Activated T-helper 9 cell treated with anti-CD3 and anti-CD28 coated beads, Interleukin-2, amount 50 U/mL, for 16 hours (primary cell): ENCODE results near the gene ADAMTS18.

Experiments used
- DNase-seq: peaks from one replicate; pipeline ENCODE4 v3.0.0-alpha.2; 2020; ENCODE audit warnings: low read depth

Gene ADAMTS18

DNA sequence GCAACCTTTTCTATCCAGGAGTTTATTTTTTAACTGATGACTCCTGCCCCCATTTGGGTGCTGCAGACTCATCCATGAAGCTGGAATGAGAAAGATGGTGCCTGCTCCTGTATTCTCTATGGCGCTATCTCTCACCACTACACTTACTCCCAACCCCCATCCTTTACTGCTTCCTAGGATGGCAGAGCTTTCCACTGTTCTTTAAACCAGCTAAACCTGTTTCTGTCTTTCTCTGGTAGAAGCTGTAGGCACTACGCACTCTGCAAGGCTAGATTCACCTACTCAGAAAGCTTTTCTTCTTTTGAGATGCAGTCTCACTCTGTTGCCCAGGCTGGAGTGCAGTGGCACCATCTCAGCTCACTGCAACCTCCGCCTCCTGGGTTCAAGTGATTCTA, 47.0 kb downstream of the ADAMTS18 start:
- DNase-seq: no peak

DNA sequence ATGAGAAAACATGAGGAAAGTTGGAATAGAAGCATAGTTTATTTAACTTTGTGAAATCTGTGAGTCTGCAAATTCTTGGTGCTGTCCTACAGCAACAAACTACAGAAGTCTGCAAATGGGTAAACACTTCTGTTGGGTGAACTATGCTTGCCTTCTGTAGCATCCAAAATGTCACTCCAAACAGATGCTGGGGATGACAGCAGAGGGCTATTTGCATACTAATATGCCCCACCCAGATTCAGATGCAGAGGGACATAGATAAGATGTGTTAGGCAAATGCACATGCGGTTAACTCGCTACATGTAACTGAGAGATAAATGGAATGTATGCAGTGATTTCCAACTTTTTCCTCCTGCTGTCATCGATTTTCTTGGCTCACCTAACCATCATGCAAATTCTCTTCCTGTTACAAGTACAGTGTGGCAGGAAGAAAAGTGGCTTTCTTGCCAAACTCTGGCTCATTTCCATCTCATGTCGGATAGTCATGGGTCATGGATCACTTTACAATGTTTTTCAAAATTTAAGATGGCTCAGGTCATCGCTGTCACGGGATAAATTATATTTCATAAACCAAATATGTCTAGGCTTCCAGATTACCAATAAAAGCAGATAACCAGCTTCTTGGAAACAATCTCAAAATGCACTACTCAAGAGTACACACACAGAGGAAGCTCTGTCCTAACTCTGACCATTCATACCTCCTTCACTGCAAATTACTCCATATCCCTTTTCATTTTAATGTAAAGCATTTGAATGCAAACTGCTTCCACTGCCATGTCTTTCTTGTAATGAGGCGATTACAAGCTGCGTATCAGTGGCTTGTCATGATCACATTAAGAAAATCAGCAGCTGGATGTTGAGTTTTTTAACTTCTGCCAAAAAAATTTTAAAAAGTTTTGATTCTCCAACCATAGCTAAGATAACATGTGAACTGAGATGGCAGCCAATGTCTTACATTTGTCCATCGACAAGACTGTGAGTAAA, 47.7 kb downstream of the ADAMTS18 start:
- no peak for DNase-seq

GRCh38 chr16:77385481-77385880, 49.4 kb downstream of the ADAMTS18 start:
- no peak for DNase-seq

- no peak for DNase-seq
These were observed 51.1 kb downstream of the ADAMTS18 start for GRCh38 chr16:77383606-77384187.

GRCh38 chr16:77376358-77376757, 58.5 kb downstream of the ADAMTS18 start:
- no peak for DNase-seq

- DNase-seq: no peak
These were observed 59.4 kb downstream of the ADAMTS18 start for GRCh38 chr16:77375396-77375795.

GRCh38 chr16:77374384-77374783, 60.5 kb downstream of the ADAMTS18 start:
- DNase-seq: no peak

DNA sequence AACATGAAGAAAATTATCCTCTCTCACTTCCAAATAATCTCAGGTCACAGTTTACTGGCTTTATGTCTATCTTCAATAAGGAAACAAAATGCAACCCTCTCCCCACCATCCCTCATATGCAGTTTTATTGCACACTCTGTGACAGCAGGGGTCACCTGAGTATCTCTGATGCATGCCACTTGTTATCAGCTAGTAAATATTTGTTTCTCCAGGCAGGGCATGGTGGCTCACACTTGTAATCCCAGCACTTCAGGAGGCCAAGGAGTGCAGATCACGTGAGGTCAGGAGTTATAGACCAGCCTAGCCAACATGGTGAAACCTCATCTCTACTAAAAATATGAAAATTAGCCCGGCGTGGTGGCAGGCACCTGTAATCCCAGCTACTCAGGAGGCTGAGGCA, 61.1 kb downstream of the ADAMTS18 start:
- DNase-seq: no peak

- no peak for DNase-seq
These were observed 70.1 kb downstream of the ADAMTS18 start for GRCh38 chr16:77364770-77365169.

- no peak for DNase-seq
These were observed 75.8 kb downstream of the ADAMTS18 start for GRCh38 chr16:77359065-77359502.

DNA sequence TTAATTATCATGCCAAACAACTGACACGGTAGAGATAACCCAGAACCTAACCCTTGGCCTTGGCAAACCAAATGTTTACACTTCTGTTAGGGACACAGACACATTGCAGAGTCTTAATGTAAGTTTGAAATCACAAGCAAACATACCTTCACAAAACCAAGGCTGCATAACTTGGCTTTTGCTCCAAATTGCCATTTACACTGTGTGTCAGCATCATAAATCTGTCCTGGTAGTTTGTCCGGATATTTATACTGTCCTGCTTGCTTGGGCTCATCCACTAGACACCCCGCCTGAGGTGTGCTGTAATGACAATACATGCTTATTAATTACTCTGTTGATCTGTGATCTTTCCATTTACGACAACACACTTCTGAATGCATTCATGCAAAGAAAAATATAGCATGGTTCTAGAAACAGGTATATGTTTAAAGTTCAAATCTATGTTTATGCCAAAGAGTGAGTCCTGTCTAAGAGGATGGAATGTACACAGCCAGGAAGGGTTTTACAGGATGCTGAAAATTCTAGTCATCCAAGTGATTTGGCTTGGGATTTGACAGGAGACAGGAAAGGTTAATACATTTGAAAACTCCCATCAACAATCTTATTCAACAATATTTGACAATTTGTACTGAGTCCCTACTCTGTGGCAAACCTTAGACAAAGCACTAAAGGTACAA, 81.1 kb downstream of the ADAMTS18 start:
- no peak for DNase-seq

DNA sequence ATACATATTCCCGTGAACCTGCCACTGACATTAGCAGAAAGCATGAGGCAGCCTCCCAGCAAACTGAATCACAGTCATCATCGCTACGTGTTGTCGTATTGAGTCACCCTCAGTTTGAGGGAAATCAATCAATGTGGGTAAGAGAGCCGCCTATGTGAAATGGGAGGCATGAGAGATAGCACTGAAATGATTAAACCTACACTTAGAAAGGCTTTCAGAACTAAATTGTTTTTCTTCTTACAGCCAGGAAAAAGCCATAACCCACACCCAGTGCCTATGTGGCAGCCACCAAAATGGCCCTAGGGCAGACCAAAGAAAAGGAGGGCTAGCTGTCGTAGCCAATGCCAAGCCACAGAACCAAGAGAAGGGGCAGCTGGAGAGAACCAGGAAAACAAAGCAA, 90.5 kb downstream of the ADAMTS18 start:
- no peak for DNase-seq

- DNase-seq: no peak
These were observed 98.2 kb downstream of the ADAMTS18 start for GRCh38 chr16:77336637-77337036.

- DNase-seq: no peak
These were observed 99.1 kb downstream of the ADAMTS18 start for GRCh38 chr16:77335652-77336234.

- DNase-seq: no peak
These were observed 102.0 kb downstream of the ADAMTS18 start for GRCh38 chr16:77332792-77333191.

DNA sequence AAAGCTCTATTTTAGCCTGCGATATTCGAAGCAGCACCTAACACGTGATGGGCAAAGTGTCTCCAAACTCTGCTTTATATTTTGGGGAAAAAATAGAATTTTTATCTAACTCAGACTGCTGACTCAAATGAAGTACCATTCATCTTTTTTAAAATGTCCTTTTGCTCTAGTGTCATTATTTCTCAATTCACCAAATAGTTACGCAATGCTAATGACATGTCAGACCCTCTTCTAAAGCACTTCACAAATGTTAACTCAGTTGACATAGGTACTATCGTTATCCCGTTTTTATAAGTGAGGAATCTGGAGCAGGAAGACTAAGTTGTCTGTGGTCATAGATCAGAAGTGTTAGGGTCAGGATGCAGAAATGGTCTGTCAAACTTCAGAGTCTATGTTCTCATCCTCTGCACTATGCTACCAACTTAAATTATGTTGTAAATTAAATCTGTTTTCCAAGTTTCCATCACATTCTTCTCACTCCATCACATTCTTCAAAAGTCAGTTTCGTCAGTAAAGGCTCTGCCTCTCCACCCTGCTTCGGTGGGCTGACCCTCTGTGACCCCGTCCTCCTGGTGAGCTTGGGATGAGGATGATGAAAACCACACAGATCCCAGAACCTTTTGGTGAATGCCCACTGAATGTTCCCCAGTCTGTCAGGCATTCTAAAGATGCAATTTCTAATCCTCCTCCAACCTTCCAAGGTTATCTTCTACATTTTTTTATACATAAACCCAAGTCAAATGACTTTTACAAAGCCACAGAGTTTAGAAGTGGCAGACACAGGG, 102.8 kb downstream of the ADAMTS18 start:
- DNase-seq: no peak

DNA sequence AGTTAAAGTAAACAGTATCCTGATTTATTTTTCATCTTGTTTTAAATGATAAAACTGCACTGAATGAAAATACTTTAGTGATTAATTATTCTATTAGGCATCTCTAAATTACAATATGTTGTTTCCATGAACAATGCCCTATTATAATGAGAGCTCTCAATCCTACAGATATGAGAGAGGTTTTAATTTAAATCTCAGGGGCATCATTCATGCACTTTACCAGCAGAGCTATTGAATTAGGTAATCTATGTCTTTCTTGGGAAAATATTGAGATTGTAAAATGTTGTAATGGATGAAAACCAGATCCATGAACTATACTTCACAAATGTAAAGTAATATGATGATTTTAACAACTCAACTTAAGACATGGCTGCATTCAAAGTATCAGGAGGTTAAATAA, 103.8 kb downstream of the ADAMTS18 start:
- no peak for DNase-seq

- DNase-seq: no peak
These were observed 104.3 kb downstream of the ADAMTS18 start for GRCh38 chr16:77330332-77331042.

DNA sequence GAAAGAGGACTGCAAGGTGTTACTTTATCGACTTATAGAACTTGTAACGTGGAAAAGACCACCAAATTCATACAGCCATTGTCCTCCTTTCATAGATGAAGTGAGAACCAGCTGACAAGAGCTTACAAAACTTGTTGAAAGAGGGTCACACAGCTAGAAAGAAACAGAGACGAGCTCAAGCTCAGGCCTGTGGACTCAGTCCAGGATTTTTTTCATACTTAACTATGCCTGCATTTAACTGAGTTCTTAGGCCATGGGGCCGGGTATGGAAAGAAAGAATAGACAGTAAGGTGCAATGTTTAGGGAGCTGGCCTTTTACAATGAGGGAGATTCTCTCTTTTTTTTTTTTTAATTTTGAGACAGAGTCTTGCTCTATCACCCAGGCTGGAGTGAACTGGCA, 106.1 kb downstream of the ADAMTS18 start:
- DNase-seq: no peak

DNA sequence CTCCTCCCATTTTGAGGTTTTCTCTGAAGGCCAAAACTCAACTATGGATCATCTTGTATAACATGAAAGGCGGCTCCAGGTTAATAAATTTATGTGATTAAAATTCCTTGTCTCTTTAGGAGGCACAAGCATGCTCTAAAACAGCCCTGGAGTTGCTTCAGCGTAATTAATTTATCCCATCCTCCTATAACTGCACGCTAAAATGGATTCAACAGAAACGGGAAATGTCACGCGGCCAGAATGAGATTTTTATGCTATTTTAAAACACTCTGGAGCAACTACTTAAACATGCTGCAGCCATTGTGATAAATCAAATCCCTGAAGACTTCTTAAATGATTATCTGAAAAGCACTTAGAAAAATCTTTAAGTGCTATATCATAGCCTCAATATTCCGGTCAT, 106.6 kb downstream of the ADAMTS18 start:
- DNase-seq: no peak

GRCh38 chr16:77327717-77328116, 107.1 kb downstream of the ADAMTS18 start:
- no peak for DNase-seq
